Measurements from ENCODE around the gene SYDE1. TPM values are rescaled to one million over a fixed set of nuclear protein-coding genes. Genes with fewer than 3 reads are reported as not detected.
"Not testable (repeated sequence)": the region's sequence is repeated elsewhere in the genome, so short reads cannot be mapped to it uniquely, and the experiment has no call there.

SYDE1 gene
- total RNA-seq, 3 donors from 2014 or later: 3.8 to 32.5 (median 4.1) TPM

DNA sequence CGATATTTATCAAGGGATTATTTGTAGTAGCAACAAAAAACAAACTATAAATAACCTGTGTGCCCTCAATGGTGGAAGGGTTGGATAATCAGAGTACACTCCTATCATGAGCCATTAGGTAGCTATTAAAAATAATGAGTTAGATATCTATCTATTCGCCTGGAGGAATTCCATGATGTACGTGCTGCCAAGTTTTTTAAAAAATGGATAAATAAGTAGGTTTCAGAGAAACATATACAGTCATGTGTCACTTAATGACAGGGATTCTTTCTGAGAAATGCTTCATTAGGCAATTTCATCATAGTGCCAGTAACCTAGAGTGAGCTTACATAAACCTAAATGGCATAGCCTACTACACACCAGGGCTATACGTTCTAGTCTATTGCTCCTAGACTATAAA, 31.4 kb upstream of the SYDE1 start:
- ATAC-seq (no peak), DNase-seq (no peak)
- Histone ChIP-seq H3K4me3 (no peak overlapping the region), H3K4me1 (ENCODE audit: low read depth) (no peaks in the 10 kb centered on the region), H3K9me3 (no peaks in the 10 kb centered on the region), H3K36me3 (ENCODE audit: low read depth) (no peaks in the 10 kb centered on the region)
- TF ChIP-seq, protein P1, sequence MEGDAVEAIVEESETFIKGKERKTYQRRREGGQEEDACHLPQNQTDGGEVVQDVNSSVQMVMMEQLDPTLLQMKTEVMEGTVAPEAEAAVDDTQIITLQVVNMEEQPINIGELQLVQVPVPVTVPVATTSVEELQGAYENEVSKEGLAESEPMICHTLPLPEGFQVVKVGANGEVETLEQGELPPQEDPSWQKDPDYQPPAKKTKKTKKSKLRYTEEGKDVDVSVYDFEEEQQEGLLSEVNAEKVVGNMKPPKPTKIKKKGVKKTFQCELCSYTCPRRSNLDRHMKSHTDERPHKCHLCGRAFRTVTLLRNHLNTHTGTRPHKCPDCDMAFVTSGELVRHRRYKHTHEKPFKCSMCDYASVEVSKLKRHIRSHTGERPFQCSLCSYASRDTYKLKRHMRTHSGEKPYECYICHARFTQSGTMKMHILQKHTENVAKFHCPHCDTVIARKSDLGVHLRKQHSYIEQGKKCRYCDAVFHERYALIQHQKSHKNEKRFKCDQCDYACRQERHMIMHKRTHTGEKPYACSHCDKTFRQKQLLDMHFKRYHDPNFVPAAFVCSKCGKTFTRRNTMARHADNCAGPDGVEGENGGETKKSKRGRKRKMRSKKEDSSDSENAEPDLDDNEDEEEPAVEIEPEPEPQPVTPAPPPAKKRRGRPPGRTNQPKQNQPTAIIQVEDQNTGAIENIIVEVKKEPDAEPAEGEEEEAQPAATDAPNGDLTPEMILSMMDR (IDR thresholded peaks at IDR 0.05): no peak
- intact Hi-C loops (cut with DNase I, micrococcal nuclease): no loop called here

GRCh38 chr19:15080002-15080401, 27.2 kb upstream of the SYDE1 start:
- ATAC-seq; H3K36me3 ChIP-seq (ENCODE audit: low read depth); DNase-seq; H3K9me3 ChIP-seq; H3K4me1 ChIP-seq (ENCODE audit: low read depth); intact Hi-C loops (cut with DNase I, micrococcal nuclease); H3K4me3 ChIP-seq: not testable (repeated sequence)

DNA sequence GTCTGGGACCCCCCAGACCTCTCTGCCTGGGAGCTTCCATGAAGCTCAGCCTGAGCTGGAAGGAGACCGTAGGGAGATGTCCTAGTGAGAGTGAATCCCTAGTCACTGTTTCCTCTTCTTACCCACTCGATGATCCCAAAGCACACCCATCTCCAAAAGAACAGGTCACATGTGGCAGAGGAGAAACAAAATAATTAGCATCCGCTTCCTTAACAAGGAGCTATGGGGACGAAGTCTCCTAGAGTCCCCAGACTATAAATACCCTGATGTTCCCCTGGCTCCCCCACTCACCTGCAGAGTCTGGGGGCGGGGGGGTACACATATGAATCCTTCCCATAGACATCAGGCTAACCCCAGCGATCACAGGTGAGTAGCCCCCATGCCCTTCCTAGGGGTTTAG, 25.3 kb upstream of the SYDE1 start, which contains the start of gene OR1I1:
TSS of gene OR1I1 (plus strand) at position 301 of the 400 bp plus-strand sequence. CDS start 4,855 bp downstream, outside the sequence.
- DNase-seq (no peak), ATAC-seq (no peak)
- H3K9me3 ChIP-seq: no peaks in the 10 kb centered on the region
- intact Hi-C loops (cut with DNase I, micrococcal nuclease): no loop called here
- H3K4me3 ChIP-seq: no peak within 1 kb of the TSS
- TF ChIP-seq, protein P1 (IDR thresholded peaks at IDR 0.05): no peak
- no peaks in the 10 kb centered on the region for H3K36me3 ChIP-seq (ENCODE audit: low read depth)
- no peaks in the 10 kb centered on the region for H3K4me1 ChIP-seq (ENCODE audit: low read depth)

DNA sequence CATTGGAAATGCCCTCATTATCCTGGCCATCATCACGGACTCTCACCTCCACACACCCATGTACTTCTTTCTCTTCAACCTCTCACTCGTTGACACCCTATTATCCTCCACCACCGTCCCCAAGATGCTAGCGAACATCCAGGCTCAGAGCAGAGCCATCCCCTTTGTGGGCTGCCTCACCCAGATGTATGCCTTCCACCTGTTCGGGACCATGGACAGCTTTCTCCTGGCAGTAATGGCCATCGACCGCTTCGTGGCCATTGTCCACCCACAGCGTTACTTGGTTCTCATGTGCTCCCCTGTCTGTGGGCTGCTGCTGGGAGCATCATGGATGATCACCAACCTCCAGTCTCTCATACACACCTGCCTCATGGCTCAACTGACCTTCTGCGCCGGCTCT, 20.0 kb upstream of the SYDE1 start:
- no peak for ATAC-seq
- no peak overlapping the region for H3K4me3 ChIP-seq
- DNase-seq: no peak
- TF ChIP-seq, protein P1 (IDR thresholded peaks at IDR 0.05): no peak
- H3K9me3 ChIP-seq: no peaks in the 10 kb centered on the region
- H3K4me1 ChIP-seq (ENCODE audit: low read depth): no peaks in the 10 kb centered on the region
- H3K36me3 ChIP-seq (ENCODE audit: low read depth): no peaks in the 10 kb centered on the region
- intact Hi-C loops (cut with DNase I, micrococcal nuclease): no loop called here

DNA sequence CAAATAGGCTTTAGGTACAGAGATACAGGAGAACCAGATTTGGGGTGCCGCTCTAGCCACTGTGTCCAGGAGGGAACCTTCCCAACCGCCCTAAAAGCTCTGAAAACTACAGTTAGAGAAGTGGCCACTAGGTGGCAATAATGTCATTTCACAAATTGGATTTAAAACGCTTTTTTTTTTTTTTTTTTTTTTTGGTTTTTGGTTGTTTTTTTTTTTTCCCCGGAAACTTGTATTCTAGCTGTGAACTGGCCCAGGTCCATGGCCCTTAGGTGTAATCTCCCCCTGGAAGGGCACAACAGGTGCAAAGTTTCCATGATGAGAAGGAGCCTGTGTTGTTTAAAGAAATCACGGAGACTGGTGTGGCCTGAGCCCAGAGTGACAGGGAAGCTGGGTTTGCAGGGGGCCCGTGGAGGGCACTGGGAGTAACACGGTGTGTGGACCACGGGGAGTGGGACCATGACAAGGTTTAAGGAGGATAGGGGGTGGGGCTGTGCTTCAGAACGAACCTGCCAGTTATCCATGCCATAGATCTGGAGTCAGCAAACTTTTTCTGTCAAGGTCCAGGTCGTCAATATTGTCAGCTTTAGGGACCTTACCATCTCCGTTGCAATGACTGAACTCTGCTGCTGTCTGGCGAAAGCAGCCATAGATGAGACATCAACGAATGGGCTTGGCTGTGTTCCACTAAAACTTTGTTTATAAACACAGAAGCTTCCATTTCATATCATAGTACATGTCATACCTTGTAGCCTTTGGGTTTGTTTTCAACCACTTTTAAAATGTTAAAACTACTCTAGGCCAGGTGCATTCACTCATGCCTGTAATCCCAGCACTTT, 15.1 kb upstream of the SYDE1 start:
- TF ChIP-seq, protein P1 (IDR thresholded peaks at IDR 0.05): peak; percentile 47
- Histone ChIP-seq H3K36me3 (ENCODE audit: low read depth) (no peaks in the 10 kb centered on the region), H3K4me1 (ENCODE audit: low read depth) (no peaks in the 10 kb centered on the region), H3K9me3 (no peaks in the 10 kb centered on the region), H3K4me3 (no peak overlapping the region)
- intact Hi-C loops (cut with DNase I, micrococcal nuclease): loop anchor here in 1 of 2 donors (5.0 to 10.0 kb wide), 2 partner anchors 60 to 463 kb away; no protein-coding TSS in a partner anchor
- DNase-seq (peak in 1 of 3 donors; percentile 81), ATAC-seq (peak; percentile 54)

GRCh38 chr19:15093001-15093400, 14.2 kb upstream of the SYDE1 start:
- TF ChIP-seq, protein P1 (IDR thresholded peaks at IDR 0.05): no peak
- Histone ChIP-seq H3K4me1 (ENCODE audit: low read depth) (no peaks in the 10 kb centered on the region), H3K36me3 (ENCODE audit: low read depth) (no peaks in the 10 kb centered on the region), H3K4me3 (no peak overlapping the region), H3K9me3 (no peaks in the 10 kb centered on the region)
- intact Hi-C loops (cut with DNase I, micrococcal nuclease): loop anchor here in 1 of 2 donors (5.0 to 10.0 kb wide), 2 partner anchors 59 to 462 kb away; no protein-coding TSS in a partner anchor
- DNase-seq: no peak
- no peak for ATAC-seq

Measured in mucosa of descending colon (tissue), 3 donors.